Skin of body (tissue), 2 donors: ENCODE measurements around the gene CIAO2A. TPM values are rescaled to one million over a fixed set of nuclear protein-coding genes. Genes with fewer than 3 reads are reported as not detected.
A peak's percentile ranks its signal among the peaks of the same experiment; 100 is the strongest.
"Not testable (repeated sequence)": the region's sequence is repeated elsewhere in the genome, so short reads cannot be mapped to it uniquely, and the experiment has no call there.

Experiments used
- DNase-seq: peaks from one replicate; lab custom pipeline; 2025; lab: John Stamatoyannopoulos, UW
- total RNA-seq: library from RNA; depleted of rRNA; stranded (reverse); fragments of >200 nt; gene quantifications from one replicate; pipeline ENCODE4 v1.2.3, GENCODE V29; 2014

CIAO2A gene
- total RNA-seq, 1 donor from 2014 or later: 57.0 TPM

GRCh38 chr15:64112073-64112772 is 18.6 kb upstream of the CIAO2A start:
- no peak for DNase-seq

GRCh38 chr15:64111679-64112050 is 18.0 kb upstream of the CIAO2A start:
- DNase-seq: no peak

- no peak for DNase-seq
Measured at GRCh38 chr15:64110950-64111678, 17.5 kb upstream of the CIAO2A start.

GRCh38 chr15:64110108-64110701 is 16.6 kb upstream of the CIAO2A start:
- not testable (repeated sequence) for DNase-seq

GRCh38 chr15:64107337-64107736 is 13.7 kb upstream of the CIAO2A start:
- DNase-seq: no peak

GRCh38 chr15:64105113-64105704 is 11.6 kb upstream of the CIAO2A start:
- DNase-seq: peak; percentile 12

GRCh38 chr15:64102497-64102896 is 8.9 kb upstream of the CIAO2A start:
- no peak for DNase-seq

- DNase-seq: no peak
Measured at GRCh38 chr15:64100958-64101357, 7.3 kb upstream of the CIAO2A start.

- no peak for DNase-seq
Measured at GRCh38 chr15:64099379-64099778, 5.7 kb upstream of the CIAO2A start.

GRCh38 chr15:64096668-64097384 is 3.2 kb upstream of the CIAO2A start:
- peak; percentile 19 for DNase-seq

GRCh38 chr15:64095795-64096667 is 2.4 kb upstream of the CIAO2A start, which contains the start of gene SNX1:
Gene SNX1, plus strand, starts transcription at chr15:64095982. Its CDS starts 32 bp downstream, at chr15:64096014.
- peak; percentile 96 for DNase-seq

- no peak for DNase-seq
Measured at GRCh38 chr15:64095431-64095794, 1.8 kb upstream of the CIAO2A start.

- DNase-seq: peak; percentile 50
Measured at GRCh38 chr15:64092864-64093626, 593 bp downstream of the CIAO2A start.

- no peak for DNase-seq
Measured at GRCh38 chr15:64092075-64092820, 1.4 kb downstream of the CIAO2A start.

GRCh38 chr15:64090527-64090926 is 3.1 kb downstream of the CIAO2A start:
- DNase-seq: no peak

GRCh38 chr15:64089543-64090280 is 3.9 kb downstream of the CIAO2A start:
- no peak for DNase-seq

GRCh38 chr15:64082757-64083156 is 10.9 kb downstream of the CIAO2A start:
- DNase-seq: no peak

- not testable (repeated sequence) for DNase-seq
Measured at GRCh38 chr15:64073496-64073895, 20.1 kb downstream of the CIAO2A start.
